GM21737 (cell line): ENCODE measurements around the gene COX11.

Source experiments
- ATAC-seq: cut with Tn5 transposase; IDR thresholded peaks from one replicate; pipeline ENCODE4 v1.9.1; 2021; ENCODE audit warnings: mild to moderate bottlenecking, moderate library complexity; ENCODE audit not compliant: unreplicated experiment

COX11 gene

GRCh38 chr17:54968988-54969332, 506 bp upstream of the COX11 start:
- peak; percentile 27 for ATAC-seq

DNA sequence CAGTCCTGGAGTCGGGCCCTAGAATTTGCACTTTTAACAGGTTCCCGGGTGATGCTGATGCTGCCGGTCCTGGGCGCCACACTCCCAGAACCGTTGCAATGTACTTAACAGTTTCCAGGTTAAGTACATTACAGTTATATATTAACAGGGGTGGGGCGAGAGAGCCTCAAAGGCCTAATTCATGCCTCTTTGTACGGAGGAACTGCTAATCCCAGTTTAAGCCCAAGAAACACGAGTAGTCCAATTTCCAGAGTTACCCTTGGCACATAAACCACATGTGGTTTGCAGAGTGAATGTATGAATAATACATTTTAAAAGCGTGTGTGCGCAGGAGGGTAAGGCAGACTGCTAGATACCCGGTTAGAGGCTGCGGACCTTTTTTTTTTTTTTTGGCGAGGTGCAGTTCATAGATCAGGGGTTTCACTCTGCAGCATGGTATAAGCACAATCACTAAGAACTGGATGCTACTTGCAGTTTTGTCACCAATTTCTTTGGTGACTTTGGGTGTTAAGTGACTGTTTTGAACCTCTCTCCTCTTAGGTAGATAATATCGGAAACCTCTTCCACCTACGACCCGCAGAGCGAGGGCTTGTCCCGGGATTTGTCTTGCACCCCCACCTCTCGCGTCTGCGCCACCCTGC, 713 bp downstream of the COX11 start:
- ATAC-seq = peak; percentile 47

- no peak for ATAC-seq
Measured at GRCh38 chr17:54956791-54957190, 11.7 kb downstream of the COX11 start.

DNA sequence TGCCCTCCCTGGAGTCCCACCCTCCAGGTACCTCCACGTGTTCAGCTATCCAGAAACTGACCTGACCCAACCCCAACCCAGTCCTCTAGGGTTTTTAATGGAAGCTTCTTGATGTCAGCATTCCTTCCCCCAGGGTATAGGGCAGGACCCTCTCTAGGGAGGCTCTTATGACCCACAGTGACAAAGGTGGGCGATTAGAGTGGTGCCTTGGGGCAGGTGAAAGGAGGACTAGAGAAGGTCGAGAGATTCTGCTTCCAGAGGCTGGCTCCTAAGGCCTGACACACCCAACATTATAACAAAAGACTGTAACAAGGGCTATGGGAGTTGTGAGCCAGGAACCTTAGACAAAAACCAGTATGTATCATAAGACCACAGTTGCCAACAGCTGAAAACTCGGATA, 17.2 kb downstream of the COX11 start:
- no peak for ATAC-seq

DNA sequence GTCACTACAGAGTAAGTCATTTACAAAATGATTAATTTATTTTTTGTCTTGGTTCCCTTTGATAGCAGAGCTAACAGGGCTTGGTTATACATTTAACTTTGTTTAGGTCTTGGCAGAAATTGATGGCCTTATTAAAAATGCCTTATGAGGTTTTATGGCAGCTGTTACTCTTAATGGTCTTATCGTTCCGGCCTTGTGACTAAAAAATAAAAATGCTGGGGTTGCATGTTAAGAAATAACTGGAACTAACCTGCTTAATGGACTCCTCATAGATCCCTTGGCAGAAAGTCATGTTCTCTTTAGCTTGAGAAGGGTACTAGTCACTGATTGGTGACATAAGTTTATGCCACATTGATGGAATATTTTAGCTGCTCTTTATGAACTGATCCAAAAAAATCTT, 18.3 kb downstream of the COX11 start:
- no peak for ATAC-seq

GRCh38 chr17:54948380-54948779, 20.1 kb downstream of the COX11 start:
- ATAC-seq = no peak

DNA sequence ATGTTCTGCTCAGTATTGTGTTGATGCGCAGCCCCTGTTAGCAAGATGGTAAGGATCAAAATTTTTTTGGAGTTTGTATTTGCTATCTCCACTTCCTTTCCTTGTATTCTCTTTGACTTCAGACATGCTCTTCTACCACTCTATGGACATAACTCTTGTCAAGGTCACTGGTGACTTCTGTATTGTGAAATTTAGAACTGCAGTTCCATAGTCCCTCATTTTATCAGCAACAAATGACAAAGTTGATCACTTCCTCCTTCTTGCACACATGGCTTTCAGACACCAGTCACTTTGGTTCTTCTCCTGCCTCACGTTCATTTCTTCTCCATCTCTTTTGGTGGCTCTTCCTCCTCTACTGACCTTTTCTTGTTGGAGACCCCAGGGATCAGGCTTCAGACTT, 21.1 kb downstream of the COX11 start:
- ATAC-seq = no peak

GRCh38 chr17:54945671-54946070, 22.8 kb downstream of the COX11 start:
- ATAC-seq = no peak

- no peak for ATAC-seq
Measured at GRCh38 chr17:54945231-54945630, 23.2 kb downstream of the COX11 start.

GRCh38 chr17:54944796-54945195, 23.7 kb downstream of the COX11 start:
- no peak for ATAC-seq

DNA sequence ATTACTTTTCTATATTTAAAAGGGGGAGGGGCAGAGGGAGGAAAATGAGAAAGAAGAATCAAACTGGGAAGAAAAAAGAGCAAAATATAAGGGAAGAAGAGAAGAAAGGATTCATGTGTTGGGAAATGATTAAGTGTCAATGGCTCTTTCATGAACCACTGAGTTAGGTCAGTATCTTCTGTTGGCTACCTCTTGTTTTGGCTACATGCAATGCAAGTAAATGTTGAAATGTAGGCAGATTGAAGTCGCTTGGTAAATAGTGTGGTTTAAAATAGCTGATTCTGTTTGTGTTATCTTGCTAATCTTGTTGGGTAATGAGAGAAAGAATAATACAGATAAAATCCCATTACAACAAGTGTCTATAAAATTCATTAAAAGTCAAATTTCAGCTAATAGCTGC, 27.2 kb downstream of the COX11 start:
- no peak for ATAC-seq

GRCh38 chr17:54937426-54937825, 31.0 kb downstream of the COX11 start:
- ATAC-seq = no peak

DNA sequence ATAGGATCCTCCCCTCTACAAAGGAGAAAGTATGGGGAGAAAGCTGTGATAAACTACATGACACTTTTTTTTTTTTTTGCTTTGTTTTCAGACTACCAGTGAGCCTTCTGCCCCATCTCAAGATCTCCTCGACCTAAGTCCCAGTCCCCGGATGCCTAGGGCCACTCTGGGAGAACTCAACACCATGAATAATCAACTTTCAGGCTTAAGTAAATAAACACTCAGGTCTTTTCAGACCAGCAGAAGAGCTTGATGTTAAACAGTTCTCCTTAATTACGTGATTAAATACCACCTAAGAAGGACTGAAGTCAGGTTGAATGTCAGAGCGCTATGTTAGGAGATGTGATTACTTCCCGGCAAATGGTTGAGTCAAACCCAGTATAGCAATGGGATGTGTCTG, 31.4 kb downstream of the COX11 start:
- no peak for ATAC-seq

GRCh38 chr17:54935471-54935870, 33.0 kb downstream of the COX11 start:
- ATAC-seq = no peak

DNA sequence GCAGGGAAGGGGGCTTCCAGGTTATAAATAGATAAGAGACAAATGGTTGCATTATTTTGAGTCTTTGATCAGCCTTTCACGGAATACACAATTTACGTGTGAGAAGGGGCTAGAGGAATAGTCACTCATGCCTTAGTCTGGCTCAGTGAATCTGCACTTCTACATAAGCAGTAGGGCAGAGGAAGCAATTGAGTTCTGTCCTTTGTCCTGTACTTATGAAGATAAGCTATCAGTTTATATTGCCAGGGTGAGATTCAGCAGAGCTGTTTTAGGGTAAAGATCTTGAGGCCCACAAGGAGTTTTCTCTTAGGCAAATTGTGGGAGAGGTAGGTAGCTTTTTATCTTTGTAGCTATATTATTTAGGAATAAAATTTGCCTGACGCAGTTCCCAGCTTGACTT, 34.5 kb downstream of the COX11 start:
- ATAC-seq = no peak

GRCh38 chr17:54932711-54933110, 35.7 kb downstream of the COX11 start:
- ATAC-seq = no peak

DNA sequence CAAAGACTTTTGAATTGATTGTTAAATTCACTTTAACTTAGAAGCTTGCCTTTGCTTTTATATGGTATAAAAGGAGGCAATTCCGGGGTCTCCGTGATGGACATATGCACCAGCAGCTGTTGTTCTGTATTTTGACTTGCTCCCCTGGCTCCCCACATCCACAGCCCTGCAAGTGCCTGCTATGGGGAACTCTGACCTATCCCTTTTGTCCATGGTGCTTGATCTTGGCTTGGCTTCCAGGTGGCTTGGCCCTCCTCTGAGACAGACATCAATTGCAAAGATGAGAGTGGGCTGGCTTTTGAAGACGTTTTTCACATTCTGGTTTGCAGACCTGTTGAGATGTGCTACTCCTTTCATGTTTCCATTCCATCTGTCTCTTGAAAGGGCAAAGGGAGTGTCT, 40.9 kb downstream of the COX11 start:
- ATAC-seq = no peak

- no peak for ATAC-seq
Measured at GRCh38 chr17:54924405-54924804, 44.0 kb downstream of the COX11 start.

DNA sequence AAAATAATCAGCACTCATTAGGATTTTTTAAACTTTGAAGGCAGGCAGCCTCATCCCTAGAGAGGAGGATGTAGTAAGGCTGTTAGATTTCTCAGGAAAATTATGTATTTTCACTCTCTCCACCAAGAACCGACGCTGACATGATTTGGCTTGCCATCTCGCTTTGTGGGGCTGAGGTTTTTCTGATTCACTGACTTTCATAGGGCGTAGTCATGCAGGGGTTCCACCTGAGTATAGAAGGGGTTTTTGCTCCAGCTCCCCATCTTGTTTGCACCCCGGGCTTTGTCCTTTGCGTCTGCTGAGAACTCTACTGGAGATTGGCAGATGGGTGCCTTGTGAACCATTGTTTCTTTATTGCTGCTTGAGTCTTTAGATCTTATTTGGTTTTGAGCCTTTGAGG, 47.6 kb downstream of the COX11 start:
- ATAC-seq = no peak

GRCh38 chr17:54919425-54919824, 49.0 kb downstream of the COX11 start:
- no peak for ATAC-seq

DNA sequence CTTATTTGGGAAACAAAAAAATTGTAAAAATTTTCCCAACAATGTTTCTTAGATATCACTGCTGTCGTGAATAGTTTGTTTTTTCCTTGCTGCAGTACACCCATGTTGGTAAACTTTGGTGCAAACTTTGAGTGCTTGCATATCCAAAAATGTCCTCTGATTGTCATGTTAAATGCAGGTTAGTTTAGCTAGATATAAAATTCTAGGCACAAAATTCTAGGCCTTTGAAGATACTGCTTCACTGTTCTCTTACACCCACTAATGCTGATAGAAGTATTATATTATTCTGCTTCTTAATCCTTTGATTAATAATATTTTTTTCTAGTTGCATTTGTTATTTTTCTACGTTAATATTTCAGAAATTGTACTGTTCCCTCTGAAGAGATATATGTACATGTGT, 51.7 kb downstream of the COX11 start:
- ATAC-seq = no peak
